Fibroblast of the conjunctiva (primary cell): ENCODE measurements around the gene VAMP5.
A peak's percentile ranks its signal among the peaks of the same experiment; 100 is the strongest.
"Not testable (repeated sequence)": the region's sequence is repeated elsewhere in the genome, so short reads cannot be mapped to it uniquely, and the experiment has no call there.

ENCODE experiments used
- DNase-seq: peaks from one replicate; pipeline ENCODE4 v3.0.0-alpha.2; 2010; ENCODE audit warnings: low read depth

VAMP5 gene

DNA sequence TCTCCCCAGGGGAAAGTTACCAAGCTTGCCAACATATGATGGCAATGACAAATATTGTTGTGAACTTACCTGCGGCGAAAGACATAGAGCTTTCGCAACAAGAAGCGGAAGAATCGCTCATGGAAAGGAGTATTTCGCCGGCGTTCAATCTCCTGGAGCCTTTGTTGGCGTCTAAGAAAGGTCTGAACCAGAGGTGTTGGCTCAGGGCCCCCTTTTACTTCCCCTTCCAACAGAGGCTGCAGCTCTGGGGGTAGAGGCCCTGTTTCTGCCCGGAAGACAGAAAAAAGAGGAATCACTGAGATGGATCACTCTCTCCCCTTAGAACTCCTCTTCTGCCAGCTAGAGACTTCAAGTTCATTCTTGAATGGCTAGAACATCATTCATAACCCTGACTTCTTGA, 33.7 kb upstream of the VAMP5 start:
- no peak for DNase-seq

GRCh38 chr2:85551698-85552678, 32.2 kb upstream of the VAMP5 start:
- DNase-seq, result peak; percentile 61

- DNase-seq, result no peak
These were observed 31.0 kb upstream of the VAMP5 start for GRCh38 chr2:85553184-85553583.

DNA sequence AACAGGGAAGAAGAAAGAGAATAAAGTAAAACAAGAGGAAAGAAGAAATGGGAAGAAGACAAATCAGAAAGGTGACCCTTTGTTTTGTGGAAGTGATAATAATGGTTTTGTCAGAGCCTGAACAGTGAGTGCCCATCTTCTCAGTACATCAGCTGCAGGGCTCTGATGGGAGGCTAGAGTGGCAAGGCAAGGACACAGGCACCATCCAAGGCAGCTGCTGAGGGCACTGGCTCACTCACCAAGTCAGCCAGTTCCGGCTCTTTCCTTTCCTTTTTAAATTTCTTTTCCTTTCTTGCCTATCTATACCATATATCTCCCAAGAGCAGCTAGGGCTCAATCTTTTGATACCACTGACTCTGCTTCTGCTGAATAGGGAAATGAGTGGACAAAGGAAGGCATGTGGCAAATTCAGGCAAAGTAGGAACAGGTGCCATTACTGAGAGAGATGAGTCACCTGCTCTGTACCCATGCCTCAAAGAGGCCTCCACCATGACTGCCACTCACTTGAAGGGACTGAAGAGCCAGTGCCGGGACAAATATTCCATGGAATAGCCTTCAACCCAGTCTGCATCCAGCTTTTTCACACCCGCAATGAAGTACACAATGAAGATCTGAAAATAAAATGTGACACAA, 29.1 kb upstream of the VAMP5 start:
- DNase-seq, result no peak

DNA sequence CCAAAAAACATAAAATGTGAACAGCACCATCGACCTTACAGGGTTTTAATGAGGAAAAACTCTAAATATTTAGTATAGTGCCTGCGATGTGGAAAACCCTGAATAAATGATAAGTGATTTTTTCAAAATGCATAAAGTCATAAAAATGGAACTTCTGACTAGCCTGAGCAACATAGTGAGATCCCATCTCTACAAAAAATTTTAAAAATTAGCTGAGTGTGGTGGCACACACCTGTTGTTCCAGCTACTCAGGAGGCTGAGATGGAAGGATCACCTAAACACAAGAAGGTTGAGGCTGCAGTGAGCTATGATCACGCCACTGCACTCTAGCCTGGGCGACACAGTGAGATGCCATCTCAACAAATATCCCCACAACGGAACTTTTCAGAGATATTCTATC, 27.1 kb upstream of the VAMP5 start:
- DNase-seq, result no peak

DNA sequence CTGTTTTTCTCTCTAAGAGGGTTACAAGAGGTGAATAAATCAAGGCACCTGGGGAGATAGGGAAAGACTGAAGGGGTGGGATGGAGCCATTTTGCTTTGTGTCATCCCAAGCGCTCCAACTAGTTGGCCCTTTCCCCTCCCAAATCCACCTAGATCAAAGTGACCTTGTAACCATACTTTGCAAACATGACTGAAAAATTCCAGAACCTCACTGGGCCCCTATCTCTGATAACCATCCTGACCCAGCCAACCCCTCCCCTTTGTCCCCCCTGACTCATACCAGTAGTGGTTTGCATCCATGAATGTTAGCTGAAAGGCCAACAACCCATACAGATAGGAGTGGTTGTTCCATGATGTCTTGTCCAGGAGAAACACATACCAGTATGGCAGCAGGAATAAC, 26.1 kb upstream of the VAMP5 start:
- DNase-seq, result no peak

DNA sequence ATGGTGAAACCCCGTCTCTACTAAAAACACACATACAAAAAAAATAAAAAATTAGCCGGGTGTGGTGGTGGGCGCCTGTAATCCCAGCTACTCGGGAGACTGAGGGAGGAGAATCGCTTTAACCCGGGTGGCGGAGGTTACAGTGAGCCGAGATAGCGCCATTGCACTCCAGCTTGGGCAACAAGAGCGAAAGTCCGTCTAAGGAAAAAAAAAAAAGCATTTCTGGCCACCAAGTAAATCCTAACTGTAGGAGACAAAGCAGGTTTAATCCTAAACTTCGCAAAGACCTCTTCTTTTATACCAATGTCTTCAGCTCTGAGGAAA, 23.9 kb upstream of the VAMP5 start:
- DNase-seq, result not testable (repeated sequence)

DNA sequence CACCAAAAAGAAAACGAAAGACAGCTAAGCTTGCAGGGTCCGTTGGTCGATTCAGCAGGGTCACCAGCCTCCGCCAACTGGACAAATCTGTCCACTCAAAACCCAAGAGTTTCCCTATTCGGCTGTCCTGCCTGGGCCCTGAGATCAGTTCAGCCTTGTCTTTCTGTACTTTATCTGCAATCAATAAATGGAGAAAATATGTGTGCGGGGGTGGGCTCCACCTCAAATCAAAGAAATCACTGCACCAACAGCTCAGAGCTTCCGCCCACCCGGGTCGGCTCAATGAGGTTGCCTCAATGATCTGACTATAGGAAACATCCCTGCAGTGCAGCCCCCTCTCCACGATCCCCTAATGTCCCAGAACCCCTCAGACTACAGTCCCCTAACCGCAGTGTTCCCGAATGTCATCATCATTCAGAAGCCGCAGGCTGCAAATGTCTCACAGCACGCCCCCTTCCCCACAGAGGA, 23.4 kb upstream of the VAMP5 start:
- DNase-seq, result no peak

GRCh38 chr2:85561280-85562212, 22.7 kb upstream of the VAMP5 start, which contains the start of gene GGCX:
TSS of gene GGCX (minus strand) at chr2:85561493. CDS start at chr2:85561428, 65 bp downstream.
- DNase-seq, result peak; percentile 80

- no peak for DNase-seq
These were observed 20.1 kb upstream of the VAMP5 start for GRCh38 chr2:85564144-85564563.

DNA sequence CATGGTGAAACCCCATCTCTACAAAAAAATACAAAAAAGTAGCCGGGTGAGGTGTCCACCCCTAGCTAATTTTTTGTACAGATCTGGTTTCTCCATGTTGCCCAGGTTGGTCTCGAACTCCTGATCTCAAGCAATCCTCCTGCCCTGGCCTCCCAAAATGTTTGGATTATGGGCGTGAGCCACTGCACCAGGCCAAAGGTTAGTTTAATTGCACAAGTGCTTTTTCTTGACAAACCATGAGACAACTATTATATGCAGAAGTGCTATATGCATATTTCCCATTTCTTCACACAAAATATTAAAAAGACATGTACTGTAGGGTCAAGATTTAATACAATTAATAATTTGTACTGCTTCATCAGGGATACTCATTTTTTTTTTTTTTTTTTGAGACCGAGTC, 18.0 kb upstream of the VAMP5 start:
- no peak for DNase-seq

DNA sequence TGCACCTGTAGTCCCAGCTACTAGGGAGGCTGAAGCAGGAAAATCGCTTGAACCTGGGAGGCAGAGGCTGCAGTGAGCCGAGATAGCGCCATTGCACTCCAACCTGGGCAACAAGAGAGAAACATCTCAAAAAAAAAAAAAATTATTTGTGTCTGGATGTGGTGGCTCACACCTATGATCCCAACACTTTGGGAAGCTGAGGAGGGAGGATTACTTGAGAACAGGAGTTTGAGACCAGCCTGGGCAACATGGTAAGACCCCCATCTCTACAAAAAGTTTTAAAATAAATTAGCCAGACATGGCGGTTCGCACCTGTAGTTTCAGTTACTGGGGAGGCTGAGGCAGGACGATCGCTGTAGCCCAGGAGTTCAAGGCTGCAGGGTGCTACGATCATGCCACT, 8.5 kb upstream of the VAMP5 start:
- DNase-seq, result no peak

- DNase-seq, result no peak
These were observed 7.2 kb upstream of the VAMP5 start for GRCh38 chr2:85577063-85577385.

DNA sequence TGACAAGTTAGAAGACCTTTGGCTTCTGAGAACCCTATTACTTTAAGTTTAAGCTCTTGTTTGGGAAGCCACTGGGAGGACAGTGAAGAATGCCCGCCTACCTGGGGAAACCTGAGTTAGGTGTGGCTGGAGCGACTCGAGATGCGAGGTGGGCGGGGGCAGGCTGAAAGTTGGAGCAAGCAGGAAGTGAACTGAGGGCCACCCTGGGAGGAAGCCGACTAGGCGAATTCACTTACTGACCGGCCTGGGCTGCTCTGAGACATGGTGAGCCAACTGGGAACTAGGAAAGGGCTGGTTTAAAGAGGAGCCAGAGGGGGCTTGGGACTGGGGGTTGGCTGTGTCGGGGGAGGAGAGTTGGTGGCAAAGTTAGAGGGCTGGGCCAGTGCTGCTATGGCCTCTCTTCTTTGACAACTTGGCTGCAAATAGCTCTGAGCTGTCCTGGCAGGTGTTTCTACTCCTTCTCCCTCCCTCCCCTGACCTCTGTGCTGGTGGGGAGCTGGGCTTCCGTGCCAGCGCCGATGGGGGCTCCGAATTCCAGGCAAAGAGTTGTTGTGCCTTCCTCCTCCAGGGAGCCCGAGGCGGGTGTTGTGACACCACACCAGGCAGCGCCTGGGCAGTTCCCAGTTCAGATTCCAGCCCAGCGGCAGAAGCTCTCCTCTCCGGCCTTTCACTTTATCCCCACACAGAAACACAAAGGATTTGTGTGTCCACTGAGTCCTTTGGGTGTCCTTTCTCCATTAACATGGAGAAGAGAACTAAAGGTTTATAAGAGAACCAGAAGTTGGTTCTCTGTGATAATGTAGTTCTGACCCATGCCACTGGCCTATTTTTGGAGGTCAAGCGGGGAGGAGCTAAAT, 6.6 kb upstream of the VAMP5 start, which contains the start of gene VAMP8:
VAMP8 (plus strand) TSS at position 201 of the 857 bp plus-strand sequence; CDS start at position 262, 61 bp downstream.
- DNase-seq, result no peak

DNA sequence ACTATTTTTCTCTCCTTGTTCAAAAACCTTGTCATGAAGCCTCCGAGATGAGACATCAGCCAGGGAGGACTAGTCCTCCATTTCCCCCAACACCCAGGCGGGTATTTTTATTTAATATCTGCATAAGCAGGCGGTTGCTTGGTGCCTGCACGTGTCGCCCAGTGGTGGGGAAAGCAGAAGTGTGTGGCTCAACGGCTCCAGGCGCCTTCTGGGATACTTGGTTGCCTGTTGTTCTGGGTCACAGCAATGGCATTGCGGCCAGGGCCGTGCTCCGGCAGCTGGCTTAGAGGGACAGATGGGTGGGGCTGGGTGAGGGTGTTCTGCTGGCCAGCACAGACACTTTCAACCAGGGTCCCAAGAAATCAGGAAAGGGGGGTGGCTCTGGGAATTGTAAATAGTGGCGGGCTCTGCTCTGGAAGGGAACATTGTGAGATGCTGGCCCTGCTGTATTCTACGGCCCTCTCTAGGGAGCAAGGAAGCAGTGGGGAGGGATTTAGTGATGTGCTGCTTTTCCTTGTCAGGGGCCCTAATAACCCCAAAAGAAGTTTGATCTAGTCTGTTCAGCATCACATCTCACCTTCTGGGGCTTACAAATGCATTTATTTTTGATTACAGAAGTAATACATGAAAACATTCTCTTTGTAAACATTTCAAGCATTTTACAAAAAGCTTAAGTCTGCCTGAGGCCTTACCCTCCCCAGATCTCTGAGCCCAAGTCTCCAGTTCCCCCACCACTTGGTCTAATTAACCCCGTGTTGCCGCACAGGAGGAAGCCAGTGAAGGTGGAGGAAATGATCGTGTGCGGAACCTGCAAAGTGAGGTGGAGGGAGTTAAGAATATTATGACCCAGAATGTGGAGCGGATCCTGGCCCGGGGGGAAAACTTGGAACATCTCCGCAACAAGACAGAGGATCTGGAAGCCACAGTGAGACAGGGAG, 5.7 kb upstream of the VAMP5 start:
- no peak for DNase-seq

GRCh38 chr2:85579266-85579935, 4.8 kb upstream of the VAMP5 start:
- DNase-seq, result no peak

DNA sequence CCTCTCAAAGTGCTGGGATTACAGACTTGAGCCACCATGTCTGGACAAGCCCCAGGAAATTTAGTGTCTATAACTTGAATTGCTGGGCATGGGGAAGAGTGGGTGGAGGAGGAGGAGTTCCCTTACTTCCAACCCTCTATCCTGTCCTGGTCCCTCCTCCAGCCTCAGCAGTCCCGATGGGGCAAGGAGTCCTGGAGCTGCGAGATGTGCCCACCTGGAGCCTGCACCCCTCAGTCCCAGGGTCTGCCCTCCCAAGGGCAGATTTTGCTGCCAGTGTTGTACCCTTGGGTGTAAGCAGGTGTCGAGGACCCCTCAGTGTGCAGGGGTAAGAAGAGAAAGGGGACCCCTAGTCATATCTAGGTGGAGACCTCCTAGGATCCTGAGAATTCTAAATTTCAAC, 4.0 kb upstream of the VAMP5 start:
- DNase-seq, result no peak

GRCh38 chr2:85582492-85582891, 1.7 kb upstream of the VAMP5 start:
- no peak for DNase-seq

GRCh38 chr2:85583667-85584353, 421 bp upstream of the VAMP5 start:
- no peak for DNase-seq
